CD8-positive, alpha-beta memory T cell (primary cell): ENCODE measurements around the gene DPH3. TPM values are rescaled to one million over a fixed set of nuclear protein-coding genes. Genes with fewer than 3 reads are reported as not detected.
A peak's percentile ranks its signal among the peaks of the same experiment; 100 is the strongest.

Experiments
- CTCF ChIA-PET: fragments of 350-600 bp; sonication (Branson Sonifier 250); formaldehyde crosslinking; loops from one replicate; lab custom pipeline; 2021; ENCODE audit warnings: antibody characterized with exemption; lab: Charles Lee
- POLR2A ChIA-PET: fragments of 350-600 bp; sonication (Branson Sonifier 250); formaldehyde crosslinking; loops from one replicate; lab custom pipeline; 2021; ENCODE audit warnings: antibody characterized with exemption; lab: Charles Lee
- DNase-seq, 5 donors: peaks; one replicate each; pipeline versions ENCODE4 v3.0.0 to v3.0.0-alpha.2; 2020 to 2022; ENCODE audit warnings: mixed read lengths in 1 of 5
- H3K27ac ChIP-seq: one replicate; pipeline ENCODE4 v1.7.0; 2013; ENCODE audit warnings: low read depth, mild to moderate bottlenecking, low read length, moderate library complexity
- H3K27me3 ChIP-seq: 2 replicates; pipeline ENCODE4 v1.7.0; 2013; ENCODE audit warnings: low read length, mild to moderate bottlenecking; ENCODE audit not compliant: insufficient read depth, poor library complexity, severe bottlenecking
- H3K36me3 ChIP-seq: 2 replicates; pipeline ENCODE4 v1.7.0; 2013; ENCODE audit warnings: mild to moderate bottlenecking, low read length, moderate library complexity; ENCODE audit not compliant: insufficient read depth
- H3K4me1 ChIP-seq: 2 replicates; pipeline ENCODE4 v1.7.0; 2013; ENCODE audit warnings: mild to moderate bottlenecking, low read length, moderate library complexity; ENCODE audit not compliant: insufficient read depth
- H3K4me3 ChIP-seq: 2 replicates; pipeline ENCODE4 v1.7.0; 2013; ENCODE audit warnings: mild to moderate bottlenecking, low read length
- H3K9me3 ChIP-seq: 2 replicates; pipeline ENCODE4 v1.7.0; 2013; ENCODE audit warnings: mild to moderate bottlenecking, low read length
- H3K27ac Mint-ChIP-seq, 8 donors: one replicate each; pipeline ENCODE4 v1.8.0; 2020 to 2021; ENCODE audit warnings: mixed read lengths in 8 of 8, mild to moderate bottlenecking in 6 of 8, inconsistent platforms in 3 of 8, moderate library complexity in 3 of 8
- H3K27me3 Mint-ChIP-seq, 2 donors: one replicate each; pipeline ENCODE4 v1.8.0; 2020 to 2021; ENCODE audit warnings: mixed read lengths in 2 of 2, mild to moderate bottlenecking in 1 of 2, moderate library complexity in 1 of 2
- H3K36me3 Mint-ChIP-seq, 3 donors: one replicate each; pipeline ENCODE4 v1.8.0; 2020 to 2021; ENCODE audit warnings: mixed read lengths in 3 of 3, inconsistent platforms in 1 of 3, mild to moderate bottlenecking in 1 of 3
- H3K4me1 Mint-ChIP-seq, 3 donors: one replicate each; pipeline ENCODE4 v1.8.0; 2020 to 2021; ENCODE audit warnings: mixed read lengths in 3 of 3, inconsistent platforms in 1 of 3, mild to moderate bottlenecking in 1 of 3
- H3K4me3 Mint-ChIP-seq, 7 donors: one replicate each; pipeline ENCODE4 v1.8.0; 2020 to 2021; ENCODE audit warnings: mixed read lengths in 7 of 7, mild to moderate bottlenecking in 6 of 7, moderate library complexity in 4 of 7, inconsistent platforms in 2 of 7
- H3K9me3 Mint-ChIP-seq, 5 donors: one replicate each; pipeline ENCODE4 v1.8.0; 2020 to 2022; ENCODE audit warnings: mixed read lengths in 5 of 5, mild to moderate bottlenecking in 3 of 5, moderate library complexity in 2 of 5, inconsistent platforms in 1 of 5
- polyA plus RNA-seq: library from polyadenylated mRNA; unstranded; fragments of 300-500 nt; fragmentation: Illumina TruSeq; gene quantifications from one replicate; pipeline ENCODE4 v1.2.3, GENCODE V29; 2021
- total RNA-seq, 2 experiments: library from RNA; stranded (reverse); gene quantifications; one replicate each; pipeline ENCODE4 v1.2.3, GENCODE V29; 2021

The DPH3 gene
- total and polyA plus RNA-seq, 3 experiments from 2014 or later, result 29.9 to 32.8 (median 31.7) TPM

DNA sequence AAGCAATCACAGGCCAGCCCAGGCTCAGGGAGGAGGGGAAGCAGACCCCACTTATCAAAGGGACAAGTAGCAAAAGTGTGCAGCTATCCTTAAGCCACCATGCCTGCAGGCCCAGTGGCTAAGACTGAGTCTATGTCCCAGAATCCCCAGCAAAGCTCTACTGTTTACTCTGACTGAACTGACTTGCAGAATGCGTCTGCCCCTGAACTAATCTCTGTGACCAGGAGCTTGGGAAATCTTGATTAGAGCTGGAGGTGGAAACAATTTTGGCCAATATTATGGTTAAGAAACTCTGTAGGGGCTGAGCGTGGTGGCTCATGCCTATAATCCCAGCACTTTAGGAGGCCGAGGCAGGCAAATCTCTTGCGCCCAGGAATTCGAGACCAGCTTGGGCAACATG, 22.6 kb downstream of the DPH3 start:
- Mint-ChIP-seq H3K4me3 (no peak overlapping the region), H3K27ac (no peak overlapping the region), H3K27me3 (no peaks in the 10 kb centered on the region), H3K4me1 (peaks cover 2 to 5% (median 3%) of the 10 kb centered on the region in 3 donors), H3K9me3 (no peaks in the 10 kb centered on the region), H3K36me3 (no peaks in the 10 kb centered on the region)
- H3K36me3 ChIP-seq, result no peaks in the 10 kb centered on the region
- no peak overlapping the region for H3K4me3 ChIP-seq
- DNase-seq, result no peak
- no peaks in the 10 kb centered on the region for H3K27me3 ChIP-seq
- POLR2A ChIA-PET, result no interaction called here
- CTCF ChIA-PET, result interaction anchor here (0.9 kb wide), 1 partner anchor 8 kb away, joined by 3 read pairs; no protein-coding TSS in a partner anchor
- H3K27ac ChIP-seq, result no peak overlapping the region
- H3K4me1 ChIP-seq, result no peaks in the 10 kb centered on the region
- no peaks in the 10 kb centered on the region for H3K9me3 ChIP-seq

DNA sequence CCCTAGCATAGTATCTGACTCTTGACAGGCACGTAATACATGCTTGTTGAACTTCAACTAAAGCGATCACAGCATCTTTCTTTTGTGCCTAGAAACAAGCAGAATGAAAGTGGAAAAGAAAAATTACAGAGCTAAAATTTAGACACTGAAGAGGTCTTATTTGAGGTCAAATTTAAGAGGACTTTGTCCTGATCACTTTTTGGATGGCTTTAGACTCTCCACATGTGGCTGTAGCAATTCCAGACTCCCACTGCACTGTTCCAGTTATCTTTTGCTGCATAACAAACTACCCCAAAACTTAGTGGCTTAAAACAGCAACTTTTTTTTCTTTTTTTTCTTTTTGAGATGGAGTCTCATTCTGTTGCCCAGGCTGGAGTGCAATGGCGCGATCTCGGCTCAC, 23.5 kb downstream of the DPH3 start:
- no peaks in the 10 kb centered on the region for H3K4me1 Mint-ChIP-seq
- no peak for DNase-seq
- no peaks in the 10 kb centered on the region for H3K36me3 Mint-ChIP-seq
- CTCF ChIA-PET, result no interaction called here
- Histone ChIP-seq H3K4me3 (no peak overlapping the region), H3K27me3 (no peaks in the 10 kb centered on the region), H3K4me1 (no peaks in the 10 kb centered on the region), H3K36me3 (no peaks in the 10 kb centered on the region), H3K9me3 (no peaks in the 10 kb centered on the region), H3K27ac (no peak overlapping the region)
- no peak overlapping the region for H3K27ac Mint-ChIP-seq
- POLR2A ChIA-PET, result no interaction called here
- H3K9me3 Mint-ChIP-seq, result no peaks in the 10 kb centered on the region
- H3K27me3 Mint-ChIP-seq, result no peaks in the 10 kb centered on the region
- H3K4me3 Mint-ChIP-seq, result no peak overlapping the region

DNA sequence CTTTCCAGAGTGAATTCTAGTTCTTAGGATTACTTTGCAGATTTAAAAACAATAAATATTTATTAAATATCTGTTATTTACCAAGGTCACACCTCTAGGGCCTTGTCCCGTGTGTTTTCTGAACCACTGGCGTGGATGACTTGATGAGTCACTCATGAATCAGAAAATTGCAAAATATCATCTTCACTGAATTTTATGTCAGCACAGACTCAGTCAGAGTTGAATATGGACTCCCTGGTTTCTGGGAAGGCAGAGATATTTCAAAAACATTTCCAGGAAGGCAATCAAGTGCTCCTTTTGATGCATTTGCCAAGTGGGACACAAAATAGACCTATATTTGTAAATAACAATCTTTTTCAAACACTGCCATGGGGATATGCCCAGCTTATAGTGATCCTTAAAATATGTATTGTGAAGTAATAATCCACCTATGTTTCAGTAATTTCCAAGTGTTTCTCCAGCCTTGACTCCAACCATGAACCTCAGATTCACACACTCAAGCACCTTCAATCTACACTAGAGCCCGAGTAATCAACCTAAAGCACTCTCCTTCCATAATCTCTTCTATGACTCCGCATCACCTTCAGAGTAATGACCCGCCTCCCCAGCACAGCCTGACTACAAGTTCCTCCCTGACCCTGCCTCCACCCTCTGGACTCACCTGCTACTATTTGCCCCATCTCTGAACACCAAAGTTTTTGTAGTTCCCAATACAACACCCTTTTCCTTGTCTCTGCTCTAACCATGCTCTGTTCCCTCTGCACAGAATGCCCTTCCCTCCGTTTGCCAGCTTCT, 24.3 kb downstream of the DPH3 start:
- no peaks in the 10 kb centered on the region for H3K9me3 Mint-ChIP-seq
- H3K4me1 Mint-ChIP-seq, result no peaks in the 10 kb centered on the region
- CTCF ChIA-PET, result no interaction called here
- no peaks in the 10 kb centered on the region for H3K27me3 ChIP-seq
- no peaks in the 10 kb centered on the region for H3K36me3 ChIP-seq
- H3K4me3 Mint-ChIP-seq, result no peak overlapping the region
- no peak overlapping the region for H3K4me3 ChIP-seq
- POLR2A ChIA-PET, result no interaction called here
- no peak overlapping the region for H3K27ac ChIP-seq
- DNase-seq, result no peak
- H3K9me3 ChIP-seq, result no peaks in the 10 kb centered on the region
- peak overlapping the region in 1 of 8 donors; percentile 74 for H3K27ac Mint-ChIP-seq
- H3K36me3 Mint-ChIP-seq, result no peaks in the 10 kb centered on the region
- no peaks in the 10 kb centered on the region for H3K27me3 Mint-ChIP-seq
- H3K4me1 ChIP-seq, result no peaks in the 10 kb centered on the region

DNA sequence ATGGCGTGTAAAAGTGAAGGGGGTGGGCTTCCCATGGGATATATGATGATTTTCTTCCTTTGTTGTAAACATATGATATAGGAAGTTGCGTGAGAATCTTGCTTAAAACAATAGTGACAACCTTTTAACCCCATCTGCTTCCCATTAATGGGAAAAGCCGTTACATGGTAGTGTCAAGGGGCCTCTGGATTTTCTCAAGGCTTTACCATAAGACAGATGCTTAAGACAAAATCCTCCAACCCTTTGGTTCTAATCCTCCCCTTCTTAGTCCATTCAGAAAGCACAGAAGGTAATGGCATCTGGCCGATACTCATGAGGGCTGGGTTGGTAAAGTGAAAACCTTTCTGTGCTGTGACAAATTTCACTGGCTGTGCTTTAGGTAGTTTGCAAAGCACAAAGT, 25.0 kb downstream of the DPH3 start:
- Histone ChIP-seq H3K4me1 (no peaks in the 10 kb centered on the region), H3K4me3 (no peak overlapping the region), H3K36me3 (no peaks in the 10 kb centered on the region), H3K27me3 (no peaks in the 10 kb centered on the region), H3K9me3 (no peaks in the 10 kb centered on the region), H3K27ac (no peak overlapping the region)
- H3K27me3 Mint-ChIP-seq, result no peaks in the 10 kb centered on the region
- H3K9me3 Mint-ChIP-seq, result no peaks in the 10 kb centered on the region
- no peak overlapping the region for H3K4me3 Mint-ChIP-seq
- H3K36me3 Mint-ChIP-seq, result no peaks in the 10 kb centered on the region
- H3K27ac Mint-ChIP-seq, result no peak overlapping the region
- no peaks in the 10 kb centered on the region for H3K4me1 Mint-ChIP-seq
- POLR2A ChIA-PET, result no interaction called here
- no peak for DNase-seq
- CTCF ChIA-PET, result no interaction called here

DNA sequence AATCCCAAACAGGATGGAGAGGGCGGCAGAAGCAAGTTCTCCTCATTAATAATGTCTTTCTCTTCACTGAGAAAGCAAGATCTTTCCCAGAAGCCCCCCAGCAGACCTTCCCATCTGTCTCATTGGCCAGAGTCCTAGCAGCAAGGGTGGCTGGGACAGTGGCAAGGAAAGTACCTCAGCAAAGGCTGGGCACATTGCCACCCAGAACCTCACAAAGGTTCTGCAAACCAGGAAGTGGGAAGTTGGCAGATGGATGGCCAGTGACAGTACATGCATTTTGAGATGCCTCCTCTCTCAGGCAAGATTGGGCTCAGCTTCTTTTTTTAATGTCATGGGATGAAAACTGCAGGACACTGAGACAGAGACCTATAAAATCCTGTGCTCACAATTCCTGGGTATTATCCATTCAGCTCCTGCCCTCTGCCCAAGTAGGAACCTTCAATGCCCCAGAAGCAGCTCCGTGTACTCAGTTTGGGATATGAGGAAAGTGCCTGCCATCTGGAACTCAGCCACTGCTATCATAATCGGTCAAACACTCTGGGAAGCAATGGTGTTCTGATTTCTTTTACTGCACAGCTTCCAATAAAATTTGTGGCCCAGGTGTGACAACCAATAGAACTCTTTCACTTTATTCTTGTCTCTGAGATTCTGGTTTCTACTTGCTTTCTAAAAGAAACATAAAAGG, 25.5 kb downstream of the DPH3 start:
- no peaks in the 10 kb centered on the region for H3K9me3 Mint-ChIP-seq
- CTCF ChIA-PET, result no interaction called here
- peaks cover 0 to 4% of the 10 kb centered on the region in 2 donors for H3K27me3 Mint-ChIP-seq
- Histone ChIP-seq H3K4me3 (no peak overlapping the region), H3K9me3 (no peaks in the 10 kb centered on the region), H3K27ac (no peak overlapping the region), H3K36me3 (no peaks in the 10 kb centered on the region), H3K27me3 (no peaks in the 10 kb centered on the region), H3K4me1 (no peaks in the 10 kb centered on the region)
- DNase-seq, result no peak
- H3K27ac Mint-ChIP-seq, result no peak overlapping the region
- POLR2A ChIA-PET, result no interaction called here
- H3K4me3 Mint-ChIP-seq, result no peak overlapping the region
- H3K4me1 Mint-ChIP-seq, result no peaks in the 10 kb centered on the region
- H3K36me3 Mint-ChIP-seq, result no peaks in the 10 kb centered on the region

DNA sequence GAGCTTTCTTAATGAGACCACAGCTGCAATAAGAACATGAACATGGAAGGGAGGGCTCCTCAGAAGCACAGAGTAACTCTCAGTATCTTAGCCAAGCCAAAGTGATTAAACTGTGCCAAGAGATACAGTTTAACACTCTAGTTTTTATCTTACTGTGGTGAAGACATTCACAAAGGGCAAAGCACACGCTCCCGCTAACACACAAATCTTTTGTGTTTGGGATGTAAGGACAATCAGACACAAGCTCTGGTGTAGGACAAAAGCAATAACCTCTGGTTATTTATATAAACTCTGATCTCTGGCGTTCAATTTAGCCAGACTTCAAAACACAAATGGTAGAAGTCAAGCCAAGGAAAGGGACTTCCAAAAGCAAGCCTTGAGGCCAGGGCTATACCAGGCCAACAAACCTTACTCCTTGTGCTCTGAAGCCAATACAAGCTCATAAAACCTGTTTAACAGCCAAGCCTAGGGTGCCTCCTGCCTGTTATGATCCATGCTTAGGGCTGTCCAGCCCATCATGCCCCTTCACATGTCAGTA, 27.8 kb downstream of the DPH3 start:
- ChIA-PET POLR2A (no interaction called here), CTCF (no interaction called here)
- no peak for DNase-seq

DNA sequence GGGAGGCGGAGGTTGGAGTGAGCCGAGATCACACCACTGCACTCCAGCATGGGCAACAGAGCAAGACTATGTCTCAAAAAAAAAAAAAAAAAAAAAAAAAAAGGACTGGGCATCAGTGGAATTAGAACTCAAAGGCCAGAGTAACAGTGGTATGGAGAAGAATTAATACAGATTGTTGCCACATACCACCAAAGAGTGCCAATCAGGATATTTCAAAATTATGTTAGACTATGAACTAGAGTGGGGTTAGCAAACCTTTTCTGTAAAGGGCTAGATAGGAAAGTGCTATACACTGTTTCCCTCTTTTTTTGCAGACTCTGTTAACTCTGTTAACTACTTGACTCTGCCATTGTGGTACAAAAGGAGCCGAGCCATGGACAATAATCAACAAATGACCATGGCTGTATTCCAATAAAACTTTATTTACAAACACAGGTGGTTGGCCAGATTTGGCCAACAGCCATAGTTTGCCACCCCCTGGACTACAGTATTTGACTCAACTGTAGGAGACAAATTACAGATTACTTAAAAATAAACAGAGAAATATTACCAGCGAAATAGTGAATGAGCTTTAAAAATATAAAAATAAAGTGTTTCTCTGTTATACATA, 28.6 kb downstream of the DPH3 start:
- Histone ChIP-seq H3K27me3 (no peaks in the 10 kb centered on the region), H3K4me3 (no peak overlapping the region), H3K36me3 (no peaks in the 10 kb centered on the region), H3K9me3 (no peaks in the 10 kb centered on the region), H3K4me1 (no peaks in the 10 kb centered on the region), H3K27ac (no peak overlapping the region)
- Mint-ChIP-seq H3K36me3 (no peaks in the 10 kb centered on the region), H3K4me1 (no peaks in the 10 kb centered on the region), H3K27ac (no peak overlapping the region), H3K9me3 (no peaks in the 10 kb centered on the region), H3K4me3 (no peak overlapping the region), H3K27me3 (peaks cover 0 to 18% of the 10 kb centered on the region in 2 donors)
- ChIA-PET POLR2A (no interaction called here), CTCF (no interaction called here)
- no peak for DNase-seq

More for the DNA sequence above, 27.8 kb downstream of the DPH3 start:
- no peaks in the 10 kb centered on the region for H3K27me3 ChIP-seq
- H3K9me3 Mint-ChIP-seq, result no peaks in the 10 kb centered on the region
- peaks cover 0 to 18% of the 10 kb centered on the region in 2 donors for H3K27me3 Mint-ChIP-seq
- no peaks in the 10 kb centered on the region for H3K36me3 Mint-ChIP-seq
- H3K4me1 ChIP-seq, result no peaks in the 10 kb centered on the region
- no peak overlapping the region for H3K4me3 Mint-ChIP-seq
- no peak overlapping the region for H3K27ac ChIP-seq
- H3K27ac Mint-ChIP-seq, result no peak overlapping the region
- no peaks in the 10 kb centered on the region for H3K9me3 ChIP-seq
- no peaks in the 10 kb centered on the region for H3K36me3 ChIP-seq
- no peak overlapping the region for H3K4me3 ChIP-seq
- H3K4me1 Mint-ChIP-seq, result no peaks in the 10 kb centered on the region

DNA sequence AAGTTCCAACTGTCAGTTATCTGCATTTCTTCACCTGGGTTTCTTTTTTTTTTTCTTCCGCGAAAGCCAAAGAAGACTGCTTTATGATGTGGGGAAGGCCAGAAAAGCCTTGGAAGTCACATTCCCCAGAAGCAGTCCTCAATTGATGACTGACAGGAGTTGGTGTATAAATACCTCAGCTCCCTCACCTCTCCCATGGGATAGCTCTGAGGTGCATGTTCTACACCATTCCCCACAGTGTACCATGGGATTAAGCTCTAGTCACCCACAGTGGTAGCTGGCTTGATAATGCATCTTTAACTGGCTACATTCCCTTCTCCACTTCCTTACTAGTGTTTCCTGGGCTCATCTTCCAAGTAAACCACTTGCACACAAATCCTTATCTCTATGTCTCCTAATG, 30.5 kb downstream of the DPH3 start:
- CTCF ChIA-PET, result interaction anchor here (1.3 kb wide), 2 partner anchors 8 to 10 kb away, joined by 3 read pairs; no protein-coding TSS in a partner anchor
- Mint-ChIP-seq H3K4me3 (no peak overlapping the region), H3K27ac (no peak overlapping the region), H3K4me1 (no peaks in the 10 kb centered on the region), H3K9me3 (no peaks in the 10 kb centered on the region), H3K27me3 (peaks cover 2 to 18% of the 10 kb centered on the region in 2 donors), H3K36me3 (no peaks in the 10 kb centered on the region)
- Histone ChIP-seq H3K27me3 (no peaks in the 10 kb centered on the region), H3K4me1 (no peaks in the 10 kb centered on the region), H3K4me3 (no peak overlapping the region), H3K9me3 (no peaks in the 10 kb centered on the region), H3K27ac (no peak overlapping the region), H3K36me3 (no peaks in the 10 kb centered on the region)
- POLR2A ChIA-PET, result no interaction called here
- no peak for DNase-seq
